Fibroblast of skin of right biceps (primary cell): Measurements from ENCODE around the gene OR51B5.
A peak's percentile ranks its signal among the peaks of the same experiment; 100 is the strongest.
"Not testable (repeated sequence)": the region's sequence is repeated elsewhere in the genome, so short reads cannot be mapped to it uniquely, and the experiment has no call there.

Source experiments
- DNase-seq: peaks from one replicate; pipeline ENCODE4 v3.0.0-alpha.2; 2013

Gene OR51B5

GRCh38 chr11:5343474-5344335 is at the start of gene OR51B5:
TSS of gene OR51B5 (minus strand) at chr11:5343524. CDS start at chr11:5343524, 0 bp downstream.
- peak; percentile 7 for DNase-seq

GRCh38 chr11:5390210-5390609 is 46.9 kb upstream of the OR51B5 start:
- DNase-seq = no peak

DNA sequence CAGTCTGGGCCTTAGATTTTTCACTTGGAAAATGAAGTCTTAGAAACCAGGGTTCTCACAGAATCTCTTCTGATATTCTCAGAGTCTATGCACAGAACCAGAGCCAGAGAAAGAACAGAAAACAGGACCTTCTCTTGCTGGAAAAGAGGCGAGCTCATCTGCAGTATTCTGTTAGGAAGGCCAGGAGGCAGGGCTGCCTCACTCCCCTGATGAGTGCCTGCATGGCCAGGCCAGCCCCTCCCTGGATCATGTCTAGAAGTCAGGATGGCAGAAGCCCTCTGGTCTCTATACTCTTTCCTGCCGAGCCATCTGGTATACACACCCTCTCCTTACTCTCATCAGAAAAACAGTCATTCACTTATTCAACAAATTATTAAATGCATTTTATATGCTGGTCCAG is 41.0 kb upstream of the OR51B5 start:
- DNase-seq = no peak

GRCh38 chr11:5383576-5383975 is 40.3 kb upstream of the OR51B5 start, which contains the start of gene OR51M1:
TSS of gene OR51M1 (plus strand) at chr11:5383812. CDS start at chr11:5389399, 5,587 bp downstream.
- DNase-seq = no peak

DNA sequence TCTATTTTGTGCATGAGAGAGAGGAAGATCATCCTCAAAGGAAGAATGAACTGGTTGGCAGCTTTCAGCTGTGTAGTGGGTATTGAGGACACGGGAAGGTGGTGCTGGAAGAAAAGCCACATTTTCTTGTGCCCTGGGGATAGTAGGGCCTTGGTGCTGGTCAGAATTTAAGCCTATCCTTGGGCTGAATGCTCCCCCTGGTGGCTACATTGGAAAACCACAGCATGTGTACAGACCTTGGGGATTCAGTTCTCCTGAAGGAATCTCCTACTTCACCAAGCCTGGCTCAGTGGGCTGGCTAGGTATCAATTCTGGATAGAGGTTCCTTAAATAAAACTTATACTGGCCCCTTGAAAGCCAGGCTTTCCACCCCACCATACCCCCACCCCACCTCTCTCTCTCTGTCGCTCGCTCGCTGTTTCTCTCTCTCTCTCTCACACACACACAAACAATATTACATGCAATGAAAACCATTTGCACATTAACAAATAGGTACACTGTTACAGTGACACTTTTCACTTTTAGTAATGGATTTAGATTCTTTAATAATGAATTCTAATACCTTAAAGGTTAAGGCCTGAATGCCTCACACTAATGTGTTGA is 37.5 kb upstream of the OR51B5 start:
- peak; percentile 51 for DNase-seq

GRCh38 chr11:5369789-5370188 is 26.5 kb upstream of the OR51B5 start:
- DNase-seq = peak; percentile 63

- no peak for DNase-seq
Observed at GRCh38 chr11:5368502-5369043, 25.2 kb upstream of the OR51B5 start.

- DNase-seq = peak; percentile 87
Observed at GRCh38 chr11:5367448-5368074, 24.2 kb upstream of the OR51B5 start.

DNA sequence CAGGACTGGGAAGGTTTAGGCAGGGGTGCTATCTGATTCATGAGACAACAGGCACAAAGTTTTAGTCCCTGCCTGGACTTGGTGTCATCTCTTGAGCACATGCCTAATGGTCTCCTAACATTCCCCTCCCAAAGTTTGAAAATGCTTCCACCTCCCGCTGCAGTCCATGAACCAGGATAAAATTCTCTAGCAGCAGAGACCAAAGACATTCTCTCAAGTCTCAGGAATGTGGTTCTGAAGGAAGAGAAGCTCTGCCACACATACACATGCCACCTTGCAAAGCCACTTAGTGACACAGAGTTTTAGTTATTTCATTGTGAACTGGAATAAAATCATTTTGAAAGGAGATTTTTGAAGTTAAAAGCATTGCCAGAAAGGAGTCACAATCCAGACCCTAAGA is 23.5 kb upstream of the OR51B5 start:
- peak; percentile 53 for DNase-seq

GRCh38 chr11:5366365-5366764 is 23.0 kb upstream of the OR51B5 start:
- DNase-seq = not testable (repeated sequence)

DNA sequence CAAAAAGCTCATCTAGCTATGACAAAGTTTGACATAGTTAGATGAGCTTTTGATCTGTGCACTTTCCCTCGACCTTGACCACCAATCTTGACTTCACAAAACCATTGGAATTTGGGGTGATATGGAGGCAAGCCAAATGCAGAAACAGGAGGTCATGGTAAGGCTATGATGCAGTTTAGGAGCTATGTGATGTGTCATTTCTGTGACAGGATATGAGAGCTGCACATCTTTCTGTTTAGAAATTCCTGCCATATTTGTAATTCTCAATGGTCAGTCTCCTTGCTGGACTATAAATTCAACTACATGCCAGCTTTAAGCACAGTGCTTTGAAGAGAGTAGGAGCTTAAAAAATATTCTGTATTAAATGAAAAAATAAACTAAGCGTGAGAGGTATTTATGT is 20.9 kb upstream of the OR51B5 start:
- DNase-seq = peak; percentile 90

DNA sequence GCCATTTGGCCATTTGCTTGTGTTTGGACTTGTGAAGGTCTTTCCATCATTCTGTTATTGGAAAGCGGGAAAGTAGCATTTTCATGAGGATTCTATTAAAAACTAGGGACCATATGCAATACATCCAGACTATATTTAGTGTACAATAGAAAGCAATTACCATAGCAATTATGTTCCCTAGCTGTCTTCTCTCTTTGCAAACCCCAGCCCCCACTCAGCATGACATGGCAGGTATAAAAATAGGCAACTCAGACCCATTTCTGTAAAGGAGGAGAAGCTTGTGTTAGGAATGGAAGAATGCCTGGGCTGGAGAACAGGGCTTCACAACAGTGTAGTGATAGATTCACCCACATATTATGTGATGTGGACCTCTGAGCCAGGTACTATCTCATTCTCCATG is 20.4 kb upstream of the OR51B5 start:
- DNase-seq = peak; percentile 35

DNA sequence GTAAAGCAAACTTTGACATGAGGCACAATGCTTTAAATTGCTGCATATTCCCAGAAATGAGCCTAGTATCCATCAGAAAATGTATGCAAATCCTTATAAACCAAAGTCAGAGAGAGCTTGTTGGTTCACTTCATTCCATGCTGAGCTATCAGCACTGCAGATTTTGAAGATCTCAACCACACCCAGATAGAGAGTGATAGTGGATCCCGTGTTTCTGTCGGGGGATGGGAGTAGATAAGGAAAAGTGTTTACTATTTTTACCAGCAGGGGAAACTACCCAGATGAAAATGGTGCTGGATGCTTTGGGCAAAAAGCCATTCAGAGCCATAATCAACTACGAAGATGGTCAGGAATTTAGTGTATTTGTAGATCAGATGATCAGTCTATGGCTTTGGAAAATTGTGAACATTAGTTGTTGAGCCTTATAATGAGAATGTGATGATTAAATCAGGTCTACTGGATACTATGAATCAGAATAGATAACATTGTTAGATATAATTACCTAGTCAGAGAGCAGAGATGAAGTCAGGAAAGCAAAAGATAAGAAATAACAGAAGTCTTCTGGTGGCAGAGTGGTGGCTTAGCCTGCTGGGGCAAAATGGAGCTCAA is 18.8 kb upstream of the OR51B5 start:
- DNase-seq = no peak

- not testable (repeated sequence) for DNase-seq
Observed at GRCh38 chr11:5356031-5356430, 12.7 kb upstream of the OR51B5 start.

- no peak for DNase-seq
Observed at GRCh38 chr11:5351208-5351607, 7.9 kb upstream of the OR51B5 start, which contains the start of gene OR51B6. TSS of gene OR51B6 (plus strand) at chr11:5351508. CDS start at chr11:5351508, 0 bp downstream.

DNA sequence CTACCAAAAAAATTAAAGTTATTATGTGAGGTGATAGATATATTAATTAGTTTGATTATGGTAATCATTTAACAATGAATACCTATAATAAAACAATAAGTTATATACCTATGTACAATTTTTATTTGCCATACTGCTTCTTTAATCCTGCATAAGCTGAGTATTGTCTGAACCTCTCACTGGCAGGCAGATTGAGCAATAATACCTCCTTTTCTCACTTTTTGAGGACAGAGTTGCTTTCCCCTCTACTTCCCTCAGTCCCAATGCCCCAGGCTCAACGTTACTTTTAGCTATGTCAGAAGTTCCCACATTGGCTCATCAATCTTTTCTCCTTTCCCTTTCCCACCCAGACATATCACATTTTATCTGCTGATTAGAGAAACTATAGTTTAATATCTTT is 6.2 kb upstream of the OR51B5 start:
- no peak for DNase-seq

GRCh38 chr11:5348551-5349194 is 5.3 kb upstream of the OR51B5 start:
- no peak for DNase-seq

DNA sequence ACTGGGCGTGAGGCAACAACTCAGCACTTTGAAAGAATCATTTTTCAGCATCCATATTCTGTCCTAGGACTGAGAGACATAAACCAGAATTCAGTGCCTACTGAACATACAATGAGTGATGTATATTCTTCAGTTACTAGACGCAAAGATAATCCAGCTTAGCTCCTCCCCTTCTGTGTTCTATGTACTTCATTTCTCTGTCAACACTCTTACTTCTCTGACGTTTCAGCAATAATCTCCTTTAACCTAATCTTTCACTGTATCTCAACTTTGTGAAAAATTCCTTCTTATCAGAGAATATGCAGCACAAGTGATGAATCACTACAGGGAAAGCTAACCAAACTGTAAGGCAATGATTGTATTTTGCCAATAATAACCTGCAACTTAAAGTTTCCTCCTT is 2.5 kb upstream of the OR51B5 start:
- peak; percentile 26 for DNase-seq

- DNase-seq = no peak
Observed at GRCh38 chr11:5339771-5340322, 3.5 kb downstream of the OR51B5 start.

DNA sequence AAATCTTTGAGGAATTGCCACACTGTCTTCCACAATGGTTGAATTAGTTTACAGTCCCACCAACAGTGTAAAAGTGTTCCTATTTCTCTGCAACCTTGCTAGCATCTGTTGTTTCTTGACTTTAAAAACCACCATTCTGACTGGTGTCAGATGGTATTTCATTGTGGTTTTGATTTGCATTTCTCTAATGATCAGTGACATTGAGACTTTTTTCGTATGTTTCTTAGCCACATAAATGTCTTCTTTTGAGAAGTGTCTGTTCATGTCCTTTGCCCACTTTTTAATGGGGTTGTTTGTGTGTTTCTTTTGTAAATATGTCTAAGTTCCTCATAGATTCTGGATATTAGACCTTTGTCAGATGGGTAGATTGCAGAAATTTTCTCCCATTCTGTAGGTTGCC is 6.1 kb downstream of the OR51B5 start:
- not testable (repeated sequence) for DNase-seq

GRCh38 chr11:5336331-5336730 is 7.0 kb downstream of the OR51B5 start:
- peak; percentile 21 for DNase-seq

DNA sequence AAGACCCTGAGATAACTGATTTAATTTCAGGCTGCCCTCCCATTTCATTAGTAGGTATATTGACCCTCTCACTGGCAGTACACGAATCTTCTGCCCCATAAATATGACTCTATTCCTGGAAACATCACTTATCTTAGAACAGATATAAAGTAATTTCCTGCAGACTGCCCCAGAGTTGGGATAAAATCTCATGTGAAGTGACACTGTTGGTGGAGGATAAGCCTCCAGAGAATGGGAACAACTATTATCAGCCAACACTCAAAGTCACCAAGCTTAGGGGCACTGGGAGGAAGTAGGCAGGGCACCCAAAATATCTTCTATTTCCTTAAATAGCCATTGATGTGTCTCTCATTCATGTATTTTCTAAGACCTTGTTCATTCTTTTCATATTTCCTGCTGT is 8.2 kb downstream of the OR51B5 start:
- DNase-seq = no peak
